ENCODE measurements around the gene PCNX4.
"Not testable (repeated sequence)": the region's sequence is repeated elsewhere in the genome, so short reads cannot be mapped to it uniquely, and the experiment has no call there.

The PCNX4 gene

DNA sequence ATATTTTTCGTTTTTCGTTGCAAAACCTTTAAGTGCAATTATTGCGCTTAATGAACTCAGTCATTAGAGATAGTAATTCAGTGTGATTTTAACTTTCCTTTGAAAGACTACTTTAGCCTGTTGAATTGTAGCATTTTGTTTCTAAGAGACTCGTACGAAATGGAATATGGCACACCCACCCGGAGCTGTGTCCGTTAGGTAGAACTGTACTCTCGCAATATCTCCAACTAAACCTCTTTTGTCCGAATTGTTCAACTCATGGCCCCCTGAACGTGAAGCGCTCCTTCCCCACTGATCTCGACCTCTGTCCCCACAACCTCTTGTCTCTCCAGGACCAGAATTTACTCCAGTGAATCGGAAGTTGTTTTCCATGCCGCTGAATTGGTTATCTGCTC, 800 bp downstream of the PCNX4 start:
- Histone ChIP-seq H3K4me3 (ENCODE audit: low read length) (peak overlapping the region; percentile 89), H2AFZ (ENCODE audit: low read depth, low read length) (peak overlapping the region; percentile 39), H3K36me3 (ENCODE audit: insufficient read depth, low read length) (peaks cover 12% of the 10 kb centered on the region), H3K27me3 (ENCODE audit: insufficient read depth, low read length) (no peaks in the 10 kb centered on the region), H3K4me1 (ENCODE audit: insufficient read depth, low read length) (peaks cover 8% of the 10 kb centered on the region), H3K9me3 (ENCODE audit: low read length) (peaks cover 6% of the 10 kb centered on the region)

DNA sequence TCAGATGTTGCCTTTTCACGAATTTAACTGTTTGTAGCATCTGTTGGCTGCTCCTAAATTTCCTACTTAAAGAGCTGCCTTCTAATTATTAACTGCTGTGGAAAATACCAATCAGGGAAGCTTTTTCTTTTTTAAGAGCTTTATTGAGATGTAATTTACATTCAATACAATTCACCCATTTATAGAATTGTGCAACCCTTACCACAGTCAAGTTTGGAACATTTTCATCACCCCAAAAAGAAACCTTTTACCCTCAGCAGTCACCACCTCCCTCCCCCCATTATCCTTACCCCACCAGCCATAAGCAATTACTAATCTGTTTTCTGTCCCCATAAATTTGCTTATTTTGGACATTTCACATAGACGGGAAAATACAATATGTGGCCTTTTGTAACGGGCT, 1.4 kb downstream of the PCNX4 start:
- Histone ChIP-seq H3K4me3 (ENCODE audit: low read length) (peak overlapping the region; percentile 89), H3K27me3 (ENCODE audit: insufficient read depth, low read length) (no peaks in the 10 kb centered on the region), H3K9me3 (ENCODE audit: low read length) (peaks cover 6% of the 10 kb centered on the region), H3K4me1 (ENCODE audit: insufficient read depth, low read length) (peaks cover 8% of the 10 kb centered on the region), H2AFZ (ENCODE audit: low read depth, low read length) (no peak overlapping the region), H3K36me3 (ENCODE audit: insufficient read depth, low read length) (peaks cover 18% of the 10 kb centered on the region)

DNA sequence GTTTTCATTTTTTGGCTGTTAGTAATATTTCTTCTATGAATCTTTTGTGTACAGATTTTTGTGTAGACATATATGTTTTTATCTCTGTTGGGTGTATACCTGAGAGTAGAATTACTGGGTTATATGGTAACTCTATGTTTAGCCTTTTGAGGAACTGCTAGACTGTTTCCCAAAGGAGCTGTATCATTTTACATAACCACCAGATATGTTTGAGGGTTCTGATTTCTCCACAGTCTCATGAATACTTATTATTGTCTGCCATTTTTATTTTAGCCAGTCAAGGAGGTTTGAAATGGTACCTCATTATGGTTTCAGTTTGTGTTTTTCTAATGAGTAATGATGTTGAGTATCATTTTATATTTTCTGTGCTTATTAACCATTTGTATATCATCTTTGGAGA, 1.9 kb downstream of the PCNX4 start:
- no peak overlapping the region for H2AFZ ChIP-seq (ENCODE audit: low read depth, low read length)
- H3K36me3 ChIP-seq (ENCODE audit: insufficient read depth, low read length), result peaks cover 21% of the 10 kb centered on the region
- no peaks in the 10 kb centered on the region for H3K27me3 ChIP-seq (ENCODE audit: insufficient read depth, low read length)
- H3K9me3 ChIP-seq (ENCODE audit: low read length), result peaks cover 6% of the 10 kb centered on the region
- peak overlapping the region; percentile 89 for H3K4me3 ChIP-seq (ENCODE audit: low read length)
- peaks cover 8% of the 10 kb centered on the region for H3K4me1 ChIP-seq (ENCODE audit: insufficient read depth, low read length)

DNA sequence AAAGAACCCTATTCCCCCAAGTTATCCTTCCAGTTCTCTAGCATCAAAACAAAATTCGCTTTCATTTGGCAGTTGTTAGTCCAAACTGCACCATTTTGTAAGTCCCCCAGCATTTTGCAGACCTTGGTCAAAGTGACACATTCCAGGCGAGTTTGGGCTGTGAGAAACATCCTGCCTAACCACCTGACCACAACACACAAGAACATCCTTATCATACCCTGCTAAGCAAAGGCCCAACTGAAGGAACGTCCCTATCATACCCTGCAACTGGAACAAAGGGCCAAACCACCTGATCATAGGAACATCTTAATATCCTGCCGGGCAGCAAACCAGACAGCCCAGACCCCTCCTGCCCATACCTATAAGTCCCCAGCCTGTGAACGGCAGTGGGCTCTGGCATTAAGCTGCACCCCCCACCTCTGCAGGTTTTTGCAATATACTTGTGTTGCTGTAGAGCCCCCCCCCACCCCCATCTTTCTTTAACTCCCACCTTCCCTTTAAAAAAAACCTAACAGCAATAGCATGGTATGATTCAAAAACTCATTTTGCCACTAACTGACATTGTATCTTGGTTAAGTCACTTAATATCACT, 2.7 kb downstream of the PCNX4 start:
- Histone ChIP-seq H3K4me1 (ENCODE audit: insufficient read depth, low read length) (peaks cover 8% of the 10 kb centered on the region), H3K27me3 (ENCODE audit: insufficient read depth, low read length) (no peaks in the 10 kb centered on the region), H3K4me3 (ENCODE audit: low read length) (peak overlapping the region; percentile 89), H2AFZ (ENCODE audit: low read depth, low read length) (no peak overlapping the region), H3K36me3 (ENCODE audit: insufficient read depth, low read length) (peaks cover 21% of the 10 kb centered on the region), H3K9me3 (ENCODE audit: low read length) (peaks cover 6% of the 10 kb centered on the region)

DNA sequence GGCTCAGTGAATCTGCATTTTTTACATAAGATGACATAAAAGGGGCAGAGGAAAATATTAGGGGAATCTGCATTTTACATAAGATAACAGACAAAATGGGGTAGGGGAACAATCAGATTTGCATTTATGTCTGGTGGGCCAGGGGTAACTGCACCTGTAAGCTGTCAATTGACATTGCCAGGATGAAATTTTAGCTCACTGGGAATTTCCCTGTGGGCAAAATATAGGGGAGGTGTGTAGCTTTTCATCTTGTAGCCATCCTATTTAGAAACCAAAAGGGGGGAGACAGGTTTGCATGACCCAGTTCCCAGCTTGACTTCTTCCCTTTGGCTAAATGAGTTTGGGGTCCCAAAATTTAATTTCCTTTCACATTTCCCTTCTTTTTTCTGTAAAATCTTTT, 3.5 kb downstream of the PCNX4 start:
- Histone ChIP-seq H3K36me3 (ENCODE audit: insufficient read depth, low read length) (peaks cover 21% of the 10 kb centered on the region), H2AFZ (ENCODE audit: low read depth, low read length) (no peak overlapping the region), H3K4me3 (ENCODE audit: low read length) (no peak overlapping the region), H3K9me3 (ENCODE audit: low read length) (peaks cover 6% of the 10 kb centered on the region), H3K27me3 (ENCODE audit: insufficient read depth, low read length) (no peaks in the 10 kb centered on the region), H3K4me1 (ENCODE audit: insufficient read depth, low read length) (peaks cover 8% of the 10 kb centered on the region)

DNA sequence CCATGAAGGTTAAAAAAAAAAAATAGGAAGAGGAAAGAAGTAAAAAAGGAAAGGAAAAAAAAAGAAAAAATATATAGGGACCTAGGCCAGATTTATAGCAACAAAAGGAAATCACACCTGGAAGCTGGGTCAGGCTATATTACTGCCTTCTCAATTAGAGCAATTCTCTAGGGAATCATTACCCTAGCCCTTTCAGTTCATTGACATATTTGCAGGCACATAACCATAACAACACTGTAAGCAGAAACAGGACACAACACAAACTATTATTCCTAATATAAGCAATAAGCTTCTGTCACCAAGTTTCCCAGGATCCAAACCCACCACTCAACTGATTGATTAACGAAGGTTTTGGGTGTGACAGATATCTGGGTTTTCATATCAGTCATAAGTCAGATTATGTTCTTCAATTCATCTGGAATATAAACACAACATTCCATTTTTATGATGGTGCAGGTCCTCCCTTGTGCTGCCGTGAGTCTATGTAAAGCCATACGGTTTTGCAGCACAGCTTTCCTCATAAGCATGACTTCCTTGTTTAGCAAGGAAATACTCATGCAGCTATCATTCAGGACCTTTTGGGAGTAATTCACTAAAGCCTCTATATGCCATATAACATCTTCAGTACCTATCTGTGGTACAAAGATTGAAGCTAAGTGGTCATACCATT, 4.2 kb downstream of the PCNX4 start:
- Histone ChIP-seq H3K9me3 (ENCODE audit: low read length) (peaks cover 6% of the 10 kb centered on the region), H3K4me3 (ENCODE audit: low read length) (no peak overlapping the region), H3K27me3 (ENCODE audit: insufficient read depth, low read length) (no peaks in the 10 kb centered on the region), H2AFZ (ENCODE audit: low read depth, low read length) (no peak overlapping the region), H3K4me1 (ENCODE audit: insufficient read depth, low read length) (peaks cover 8% of the 10 kb centered on the region), H3K36me3 (ENCODE audit: insufficient read depth, low read length) (peaks cover 21% of the 10 kb centered on the region)

DNA sequence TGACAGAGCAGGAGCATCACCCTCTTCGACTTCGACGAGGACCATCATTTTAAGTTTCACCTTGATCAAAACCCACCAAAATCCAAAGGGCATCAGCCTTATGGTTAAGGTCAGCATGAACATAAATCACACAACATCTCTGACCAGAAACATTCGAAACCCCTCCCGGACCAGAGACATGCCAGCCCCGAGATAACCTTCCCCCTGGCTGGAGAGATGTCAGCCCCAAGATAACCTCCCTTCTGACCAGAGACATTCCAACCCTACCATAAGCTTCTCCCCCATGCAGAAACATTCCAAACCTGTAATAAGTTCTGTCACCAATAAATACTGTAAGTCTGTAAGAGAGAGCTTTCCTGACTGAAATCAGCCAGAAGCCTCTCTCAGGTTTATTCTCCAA, 6.3 kb downstream of the PCNX4 start:
- H3K9me3 ChIP-seq (ENCODE audit: low read length), result peaks cover 6% of the 10 kb centered on the region
- no peak overlapping the region for H2AFZ ChIP-seq (ENCODE audit: low read depth, low read length)

DNA sequence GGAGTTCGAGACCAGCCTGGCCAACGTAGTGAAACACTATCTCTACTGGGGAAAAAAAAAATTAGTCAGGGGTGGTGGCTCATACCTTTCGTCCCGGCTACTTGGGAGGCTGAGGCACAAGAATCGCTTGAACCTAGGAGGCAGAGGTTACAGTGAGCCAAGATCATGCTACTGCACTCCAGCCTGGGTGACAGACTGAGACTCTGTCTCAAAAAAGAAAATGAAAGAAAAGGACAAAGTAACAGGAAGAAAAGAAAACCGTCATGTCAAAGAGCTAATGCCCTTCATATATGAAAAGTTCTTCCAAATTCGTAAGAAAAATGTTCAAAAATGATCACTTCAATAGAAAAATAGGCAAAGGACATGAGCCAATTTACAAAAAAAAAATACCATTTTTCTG, 8.1 kb downstream of the PCNX4 start:
- H3K27me3 ChIP-seq (ENCODE audit: insufficient read depth, low read length); H3K4me1 ChIP-seq (ENCODE audit: insufficient read depth, low read length); H2AFZ ChIP-seq (ENCODE audit: low read depth, low read length); H3K9me3 ChIP-seq (ENCODE audit: low read length); H3K4me3 ChIP-seq (ENCODE audit: low read length): not testable (repeated sequence)
- peaks cover 18% of the 10 kb centered on the region for H3K36me3 ChIP-seq (ENCODE audit: insufficient read depth, low read length)

More for the DNA sequence above, 6.3 kb downstream of the PCNX4 start:
- Histone ChIP-seq H3K4me1 (ENCODE audit: insufficient read depth, low read length) (peaks cover 8% of the 10 kb centered on the region), H3K36me3 (ENCODE audit: insufficient read depth, low read length) (peaks cover 21% of the 10 kb centered on the region), H3K27me3 (ENCODE audit: insufficient read depth, low read length) (no peaks in the 10 kb centered on the region), H3K4me3 (ENCODE audit: low read length) (no peak overlapping the region)

DNA sequence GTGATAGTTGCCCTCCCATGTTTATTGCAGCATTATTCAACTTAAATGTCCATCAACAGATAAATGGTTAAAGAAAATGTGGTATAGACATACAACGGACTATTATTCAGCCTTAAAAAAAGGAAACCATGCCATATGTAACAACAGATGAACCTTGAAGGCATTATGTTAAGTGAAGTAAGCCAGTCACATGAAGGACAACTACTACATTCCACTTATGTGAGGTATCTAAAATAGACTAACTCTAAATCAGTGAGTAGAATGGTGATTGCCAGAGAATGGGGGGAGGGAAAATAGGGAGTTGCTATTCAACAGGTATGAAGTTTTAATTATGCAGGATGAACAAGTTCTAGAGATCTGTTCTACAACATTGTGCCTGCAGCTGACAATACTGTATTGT, 10.1 kb downstream of the PCNX4 start:
- Histone ChIP-seq H2AFZ (ENCODE audit: low read depth, low read length) (no peak overlapping the region), H3K4me3 (ENCODE audit: low read length) (no peak overlapping the region), H3K9me3 (ENCODE audit: low read length) (no peaks in the 10 kb centered on the region), H3K36me3 (ENCODE audit: insufficient read depth, low read length) (peaks cover 15% of the 10 kb centered on the region), H3K27me3 (ENCODE audit: insufficient read depth, low read length) (no peaks in the 10 kb centered on the region), H3K4me1 (ENCODE audit: insufficient read depth, low read length) (no peaks in the 10 kb centered on the region)

DNA sequence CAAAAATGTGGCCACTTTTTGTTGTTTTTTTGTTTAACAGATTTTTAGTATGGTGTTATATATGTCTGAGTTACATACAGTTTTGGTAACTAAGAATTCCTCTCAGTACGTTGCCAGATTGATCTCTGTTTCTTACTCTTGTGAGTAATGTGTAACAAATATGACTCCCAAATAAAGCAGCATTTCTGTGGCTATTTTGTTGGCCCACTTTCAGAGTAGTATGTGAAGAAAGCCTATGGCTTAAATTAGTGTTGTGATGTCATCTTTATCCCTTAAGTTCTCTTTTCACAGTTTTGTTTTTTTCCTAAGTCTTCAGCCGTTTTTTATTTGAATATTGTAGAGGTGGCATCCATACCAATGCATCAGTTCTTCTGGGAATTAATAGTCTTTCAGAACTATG, 10.7 kb downstream of the PCNX4 start:
- Histone ChIP-seq H3K36me3 (ENCODE audit: insufficient read depth, low read length) (peaks cover 14% of the 10 kb centered on the region), H2AFZ (ENCODE audit: low read depth, low read length) (no peak overlapping the region), H3K4me3 (ENCODE audit: low read length) (no peak overlapping the region), H3K27me3 (ENCODE audit: insufficient read depth, low read length) (no peaks in the 10 kb centered on the region), H3K4me1 (ENCODE audit: insufficient read depth, low read length) (no peaks in the 10 kb centered on the region), H3K9me3 (ENCODE audit: low read length) (no peaks in the 10 kb centered on the region)

DNA sequence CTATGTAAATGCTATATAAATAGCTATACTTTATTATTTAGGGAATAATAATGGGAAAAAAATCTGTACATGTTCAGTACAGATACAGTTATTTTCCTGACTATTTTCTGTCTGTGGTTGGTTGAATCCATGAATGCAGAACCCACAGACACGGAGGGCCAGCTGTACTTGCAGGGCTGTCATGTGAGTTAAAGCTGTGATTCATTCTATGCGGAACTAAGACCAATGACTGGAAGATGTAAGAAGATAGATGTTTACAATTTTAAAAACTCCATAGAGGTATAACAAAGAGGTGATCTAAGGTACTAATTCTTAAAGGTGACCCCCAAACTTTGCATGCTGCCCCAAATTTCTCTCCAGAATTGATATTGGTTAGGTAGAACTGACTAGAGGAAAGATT, 14.6 kb downstream of the PCNX4 start:
- Histone ChIP-seq H3K36me3 (ENCODE audit: insufficient read depth, low read length) (peaks cover 22% of the 10 kb centered on the region), H3K4me1 (ENCODE audit: insufficient read depth, low read length) (no peaks in the 10 kb centered on the region), H3K9me3 (ENCODE audit: low read length) (peaks cover 3% of the 10 kb centered on the region), H3K4me3 (ENCODE audit: low read length) (no peak overlapping the region), H2AFZ (ENCODE audit: low read depth, low read length) (no peak overlapping the region), H3K27me3 (ENCODE audit: insufficient read depth, low read length) (no peaks in the 10 kb centered on the region)

DNA sequence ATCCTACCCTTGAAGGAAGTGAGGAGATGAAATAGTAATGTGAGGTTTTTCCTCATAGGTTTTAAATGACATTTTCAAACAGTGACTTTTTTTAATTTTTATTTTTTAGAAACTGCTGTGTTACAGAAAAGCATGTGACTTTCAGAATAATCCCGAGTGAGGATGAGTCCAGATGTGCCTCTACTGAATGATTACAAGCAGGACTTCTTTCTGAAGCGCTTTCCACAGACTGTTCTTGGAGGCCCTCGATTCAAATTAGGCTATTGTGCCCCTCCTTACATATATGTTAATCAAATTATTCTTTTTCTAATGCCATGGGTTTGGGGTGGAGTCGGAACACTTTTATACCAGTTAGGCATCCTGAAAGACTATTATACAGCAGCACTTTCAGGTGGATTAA, 15.8 kb downstream of the PCNX4 start:
- no peak overlapping the region for H2AFZ ChIP-seq (ENCODE audit: low read depth, low read length)
- no peaks in the 10 kb centered on the region for H3K27me3 ChIP-seq (ENCODE audit: insufficient read depth, low read length)
- peaks cover 22% of the 10 kb centered on the region for H3K36me3 ChIP-seq (ENCODE audit: insufficient read depth, low read length)
- H3K4me1 ChIP-seq (ENCODE audit: insufficient read depth, low read length), result no peaks in the 10 kb centered on the region
- H3K9me3 ChIP-seq (ENCODE audit: low read length), result peaks cover 3% of the 10 kb centered on the region
- H3K4me3 ChIP-seq (ENCODE audit: low read length), result no peak overlapping the region

DNA sequence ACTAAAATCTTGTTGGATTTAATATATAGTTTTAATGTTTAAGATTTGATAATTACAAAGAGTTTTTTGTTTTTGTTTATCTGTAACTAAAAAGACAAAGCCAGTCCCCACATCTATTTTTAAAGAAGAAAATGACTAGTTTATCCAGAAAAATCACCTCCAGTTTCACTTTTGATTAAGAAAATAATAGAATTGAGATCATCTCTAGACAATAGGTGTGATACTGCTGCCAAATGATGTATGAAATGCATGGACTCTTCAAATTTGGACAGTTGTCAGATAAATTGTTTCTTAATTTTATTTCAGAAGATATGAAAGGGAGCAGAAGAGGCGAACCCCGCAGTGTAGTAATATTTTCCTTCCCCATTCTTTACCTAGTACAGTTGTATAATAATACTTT, 20.0 kb downstream of the PCNX4 start:
- Histone ChIP-seq H2AFZ (ENCODE audit: low read depth, low read length) (no peak overlapping the region), H3K4me1 (ENCODE audit: insufficient read depth, low read length) (no peaks in the 10 kb centered on the region), H3K9me3 (ENCODE audit: low read length) (peaks cover 3% of the 10 kb centered on the region), H3K27me3 (ENCODE audit: insufficient read depth, low read length) (no peaks in the 10 kb centered on the region), H3K36me3 (ENCODE audit: insufficient read depth, low read length) (peaks cover 42% of the 10 kb centered on the region), H3K4me3 (ENCODE audit: low read length) (no peak overlapping the region)

DNA sequence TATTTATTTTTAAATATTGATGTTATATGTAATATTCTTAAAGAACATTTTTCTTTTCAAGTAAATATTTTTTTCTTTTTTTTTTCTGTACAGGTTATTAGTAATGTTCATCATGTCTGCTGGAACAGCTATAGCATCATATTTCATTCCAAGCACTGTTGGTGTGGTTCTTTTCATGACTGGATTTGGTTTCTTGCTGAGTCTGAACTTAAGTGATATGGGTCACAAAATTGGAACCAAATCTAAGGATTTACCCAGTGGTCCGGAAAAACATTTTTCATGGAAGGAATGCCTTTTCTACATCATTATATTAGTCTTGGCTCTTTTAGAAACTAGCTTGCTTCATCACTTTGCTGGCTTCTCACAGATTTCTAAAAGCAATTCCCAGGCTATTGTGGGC, 23.2 kb downstream of the PCNX4 start:
- no peak overlapping the region for H3K4me3 ChIP-seq (ENCODE audit: low read length)
- no peaks in the 10 kb centered on the region for H3K27me3 ChIP-seq (ENCODE audit: insufficient read depth, low read length)
- no peak overlapping the region for H2AFZ ChIP-seq (ENCODE audit: low read depth, low read length)
- H3K4me1 ChIP-seq (ENCODE audit: insufficient read depth, low read length), result no peaks in the 10 kb centered on the region
- H3K9me3 ChIP-seq (ENCODE audit: low read length), result no peaks in the 10 kb centered on the region
- H3K36me3 ChIP-seq (ENCODE audit: insufficient read depth, low read length), result peaks cover 49% of the 10 kb centered on the region

Measured in neuron (in vitro differentiated cells).